ENCODE measurements around the gene PNMA6A. TPM values are rescaled to one million over a fixed set of nuclear protein-coding genes. Genes with fewer than 3 reads are reported as not detected.
A peak's percentile ranks its signal among the peaks of the same experiment; 100 is the strongest.
"Not testable (repeated sequence)": the region's sequence is repeated elsewhere in the genome, so short reads cannot be mapped to it uniquely, and the experiment has no call there.

PNMA6A gene
- 1.7 TPM for total RNA-seq
- polyA plus RNA-seq: 0.72 TPM

DNA sequence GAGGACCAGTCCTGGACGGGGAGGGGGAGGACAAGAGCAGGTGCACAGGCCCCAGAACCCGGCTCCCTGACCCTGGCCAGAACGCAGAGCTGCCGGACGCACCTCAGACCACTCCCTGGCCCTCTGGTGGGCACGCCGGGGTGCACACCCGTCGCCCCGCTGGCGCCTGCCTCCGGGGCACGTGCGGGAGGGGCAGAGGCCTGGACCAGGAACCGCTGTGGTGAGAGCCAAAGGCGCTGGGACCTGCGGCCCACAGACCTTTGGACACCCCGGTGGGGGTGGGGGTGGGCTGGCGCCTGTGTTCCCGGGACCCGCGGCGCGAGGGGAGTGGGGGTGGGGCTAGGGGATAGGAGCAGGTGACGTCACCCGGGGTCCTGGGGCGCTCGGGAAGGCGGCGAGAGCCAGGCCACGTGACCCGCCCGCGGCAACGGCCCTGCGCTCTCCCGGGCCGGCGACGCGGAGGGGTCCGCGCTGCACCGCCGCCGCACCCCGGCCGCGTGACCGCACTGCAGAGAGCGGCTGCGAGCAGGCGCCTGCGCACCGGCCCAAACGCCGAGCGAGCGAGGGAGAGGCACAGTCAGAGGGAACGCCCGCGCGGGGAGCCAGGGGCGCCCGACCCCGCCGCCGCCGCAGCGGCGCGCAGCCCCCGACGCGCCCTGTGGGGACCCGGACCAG lies at the start of gene PNMA6A:
PNMA6A (plus strand) TSS at position 546 of the 675 bp plus-strand sequence. CDS start 609 bp downstream, outside the sequence.
- H3K27ac ChIP-seq (ENCODE audit: low read depth); H3K36me3 ChIP-seq (ENCODE audit: insufficient read depth); H3K4me1 ChIP-seq (ENCODE audit: insufficient read depth); DNase-seq (ENCODE audit: extremely low spot score); H3K4me3 ChIP-seq (ENCODE audit: low read depth, low read length): not testable (repeated sequence)
- WGBS: no CpG with 5 or more reads among the region's 76 CpGs

DNA sequence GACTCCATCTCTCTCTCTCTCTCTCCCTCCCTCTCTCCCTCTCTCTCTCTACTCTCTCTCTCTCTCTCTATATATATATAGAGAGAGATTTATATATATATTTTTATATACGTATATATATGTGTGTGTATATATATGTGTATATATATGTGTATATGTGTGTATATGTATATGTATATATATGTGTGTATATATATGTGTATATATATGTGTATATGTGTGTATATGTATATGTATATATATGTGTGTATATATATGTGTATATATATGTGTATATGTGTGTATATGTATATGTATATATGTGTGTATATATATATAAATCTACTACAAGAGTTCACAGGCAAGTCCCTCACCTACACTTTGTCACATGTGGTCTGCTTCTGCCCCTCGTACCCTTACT lies 45.8 kb upstream of the PNMA6A start:
- H3K4me3 ChIP-seq (ENCODE audit: low read depth, low read length); H3K27ac ChIP-seq (ENCODE audit: low read depth); DNase-seq (ENCODE audit: extremely low spot score); H3K4me1 ChIP-seq (ENCODE audit: insufficient read depth); H3K36me3 ChIP-seq (ENCODE audit: insufficient read depth): not testable (repeated sequence)
- 89% methylated on average over 2 of the region's 2 CpGs for WGBS

DNA sequence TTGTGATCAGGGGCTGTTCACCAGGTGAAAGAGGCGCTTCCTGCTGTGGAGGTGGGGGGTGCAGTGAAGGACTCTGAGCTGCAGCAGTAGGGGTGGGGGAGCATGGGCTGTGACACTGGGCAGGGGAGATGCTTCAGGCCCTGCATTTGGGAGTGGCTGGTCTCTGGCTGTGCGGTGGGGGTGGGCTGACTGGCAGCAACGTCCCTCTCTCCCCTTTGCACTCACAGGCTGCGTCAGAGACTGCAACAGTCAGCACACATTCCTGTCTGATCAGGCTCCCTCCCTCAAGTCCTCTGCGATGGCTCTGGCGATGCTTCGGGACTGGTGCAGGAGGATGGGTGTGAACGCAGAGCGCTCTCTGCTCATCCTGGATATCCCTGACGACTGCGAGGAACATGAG lies 43.8 kb upstream of the PNMA6A start:
- not testable (repeated sequence) for H3K4me1 ChIP-seq (ENCODE audit: insufficient read depth); DNase-seq (ENCODE audit: extremely low spot score)
- 51% methylated on average over 8 of the region's 11 CpGs for WGBS

DNA sequence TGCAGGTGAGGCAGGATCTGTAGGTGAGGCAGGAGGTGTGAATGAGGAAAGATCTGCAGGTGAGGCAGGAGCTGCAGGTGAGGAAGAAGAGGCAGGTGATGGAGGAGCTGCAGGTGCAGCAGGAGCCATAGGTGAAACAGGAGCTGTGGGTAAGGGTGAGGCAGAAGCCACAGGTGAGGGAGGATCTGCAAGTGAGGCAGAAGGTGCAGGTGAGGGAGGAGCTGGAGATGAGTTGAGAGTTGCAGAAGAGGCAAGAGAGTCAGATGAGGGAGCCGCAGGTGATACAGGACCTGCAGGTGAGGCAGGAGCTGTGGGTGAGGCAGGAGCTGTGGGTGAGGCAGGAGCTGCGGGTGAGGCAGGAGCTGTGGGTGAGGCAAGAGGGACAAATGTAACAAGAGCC lies 43.1 kb upstream of the PNMA6A start:
- DNase-seq (ENCODE audit: extremely low spot score): no peak
- Histone ChIP-seq H3K36me3 (ENCODE audit: insufficient read depth) (no peaks in the 10 kb centered on the region), H3K27ac (ENCODE audit: low read depth) (no peak overlapping the region), H3K4me1 (ENCODE audit: insufficient read depth) (no peaks in the 10 kb centered on the region), H3K4me3 (ENCODE audit: low read depth, low read length) (no peak overlapping the region)
- WGBS: 81% methylated on average over 2 of the region's 2 CpGs

More for the DNA sequence above, 43.8 kb upstream of the PNMA6A start:
- not testable (repeated sequence) for H3K4me3 ChIP-seq (ENCODE audit: low read depth, low read length); H3K27ac ChIP-seq (ENCODE audit: low read depth); H3K36me3 ChIP-seq (ENCODE audit: insufficient read depth)

DNA sequence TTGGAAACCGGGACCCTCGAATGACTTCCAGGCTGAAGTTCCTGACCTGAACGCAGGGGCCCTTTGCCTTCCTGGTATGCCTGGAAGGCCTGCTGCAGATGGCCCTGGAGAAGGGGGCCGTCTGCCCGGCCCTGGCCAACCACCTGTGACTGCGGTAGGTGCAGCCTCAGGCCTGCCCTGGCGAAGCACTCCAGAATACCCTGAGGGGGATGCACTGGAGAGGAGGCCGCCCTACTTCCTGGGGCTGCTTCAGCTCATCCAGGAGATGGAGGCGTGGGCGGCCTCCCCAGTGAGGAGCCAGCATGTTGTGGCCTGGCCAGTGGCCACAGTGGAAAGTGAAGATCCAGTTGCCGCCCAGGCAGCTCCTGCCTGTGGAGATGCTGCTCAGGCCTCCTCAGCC lies 42.4 kb upstream of the PNMA6A start:
- no peaks in the 10 kb centered on the region for H3K4me1 ChIP-seq (ENCODE audit: insufficient read depth)
- DNase-seq (ENCODE audit: extremely low spot score): no peak
- no peak overlapping the region for H3K27ac ChIP-seq (ENCODE audit: low read depth)
- H3K4me3 ChIP-seq (ENCODE audit: low read depth, low read length): no peak overlapping the region
- no peaks in the 10 kb centered on the region for H3K36me3 ChIP-seq (ENCODE audit: insufficient read depth)
- 83% methylated on average over 11 of the region's 11 CpGs for WGBS

DNA sequence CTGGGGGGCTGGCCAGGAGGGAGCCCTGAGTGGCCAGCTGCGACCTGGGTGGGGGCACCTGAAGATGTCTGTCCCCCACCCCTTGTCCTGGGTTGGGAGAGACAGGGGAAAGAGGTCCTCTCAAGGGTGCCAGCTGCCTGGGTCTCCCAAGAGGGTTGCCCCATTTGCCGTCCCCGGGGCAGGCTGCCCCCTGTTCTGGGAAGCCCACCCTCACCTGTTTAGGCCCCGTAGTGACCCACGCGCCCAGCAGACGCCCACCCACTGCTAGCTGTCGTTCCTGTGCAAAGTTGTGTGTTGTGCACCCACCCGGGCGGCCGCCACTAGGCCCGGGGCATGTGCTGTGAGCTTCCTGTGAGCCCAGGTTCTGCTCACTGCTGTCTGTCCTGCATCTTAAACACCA lies 41.5 kb upstream of the PNMA6A start:
- no peak overlapping the region for H3K27ac ChIP-seq (ENCODE audit: low read depth)
- no peaks in the 10 kb centered on the region for H3K36me3 ChIP-seq (ENCODE audit: insufficient read depth)
- DNase-seq (ENCODE audit: extremely low spot score): no peak
- no peaks in the 10 kb centered on the region for H3K4me1 ChIP-seq (ENCODE audit: insufficient read depth)
- H3K4me3 ChIP-seq (ENCODE audit: low read depth, low read length): no peak overlapping the region
- WGBS: 92% methylated on average over 12 of the region's 12 CpGs

DNA sequence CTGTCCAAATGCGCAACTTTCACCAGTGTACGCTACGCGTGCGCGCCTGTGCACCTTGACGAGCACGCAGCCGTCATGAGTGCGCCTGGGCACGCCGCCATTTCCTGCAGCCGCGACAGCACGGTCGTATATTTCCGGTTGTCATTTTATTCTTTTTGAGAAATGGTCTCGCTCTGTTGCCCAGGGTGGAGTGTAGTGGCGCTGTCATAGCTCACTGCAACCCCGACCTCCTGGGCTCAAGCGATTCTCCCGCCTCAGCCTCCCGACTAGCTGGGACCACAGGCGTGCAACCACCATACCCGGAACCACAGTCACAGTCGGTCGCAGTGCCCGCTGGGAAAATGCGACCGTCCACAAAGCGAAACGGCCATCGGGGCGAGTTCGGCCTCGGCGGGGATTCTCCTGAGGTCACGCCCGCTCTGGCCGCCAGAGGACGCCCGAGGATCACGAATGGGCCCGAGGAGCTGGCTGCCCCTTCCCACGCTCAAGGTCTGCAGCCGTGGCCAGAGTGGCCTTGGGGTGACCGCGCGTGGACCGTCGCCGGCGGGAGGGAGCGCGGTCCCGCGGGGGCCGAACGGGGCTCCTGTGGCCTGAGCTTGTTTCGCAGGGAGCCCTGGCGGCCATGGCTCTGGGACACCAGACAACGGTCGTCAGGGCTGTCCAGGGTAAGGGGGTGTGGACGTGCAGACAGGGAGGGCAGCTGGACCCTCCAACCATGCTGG lies 39.7 kb upstream of the PNMA6A start:
- H3K27ac ChIP-seq (ENCODE audit: low read depth): no peak overlapping the region
- no peaks in the 10 kb centered on the region for H3K36me3 ChIP-seq (ENCODE audit: insufficient read depth)
- H3K4me3 ChIP-seq (ENCODE audit: low read depth, low read length): peak overlapping the region; percentile 20
- whole genome bisulfite sequencing: 21% methylated on average over 64 of the region's 64 CpGs
- no peak for DNase-seq (ENCODE audit: extremely low spot score)
- H3K4me1 ChIP-seq (ENCODE audit: insufficient read depth): no peaks in the 10 kb centered on the region

DNA sequence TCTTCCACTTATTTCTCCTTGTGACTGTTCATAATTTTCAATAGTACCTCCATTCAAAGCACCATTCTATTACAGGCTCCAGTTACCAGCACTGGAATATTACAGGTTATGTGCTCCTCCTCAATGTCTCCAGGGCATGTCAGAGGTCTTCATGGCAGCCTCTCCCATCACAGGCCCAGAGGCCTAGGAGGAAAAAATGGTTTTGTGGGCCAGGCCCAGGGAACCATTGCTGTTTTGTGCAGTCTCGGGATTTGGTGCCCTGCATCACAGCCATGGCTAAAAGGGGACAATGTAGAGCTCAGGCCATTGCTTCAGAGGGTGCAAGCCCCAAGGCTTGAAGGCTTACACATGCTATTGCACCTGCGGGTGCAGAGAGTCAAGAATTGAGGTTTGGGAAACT lies 23.2 kb upstream of the PNMA6A start:
- no peak overlapping the region for H3K27ac ChIP-seq (ENCODE audit: low read depth)
- H3K36me3 ChIP-seq (ENCODE audit: insufficient read depth): no peaks in the 10 kb centered on the region
- 98% methylated on average over 2 of the region's 2 CpGs for WGBS
- no peak for DNase-seq (ENCODE audit: extremely low spot score)
- H3K4me3 ChIP-seq (ENCODE audit: low read depth, low read length): no peak overlapping the region
- no peaks in the 10 kb centered on the region for H3K4me1 ChIP-seq (ENCODE audit: insufficient read depth)

DNA sequence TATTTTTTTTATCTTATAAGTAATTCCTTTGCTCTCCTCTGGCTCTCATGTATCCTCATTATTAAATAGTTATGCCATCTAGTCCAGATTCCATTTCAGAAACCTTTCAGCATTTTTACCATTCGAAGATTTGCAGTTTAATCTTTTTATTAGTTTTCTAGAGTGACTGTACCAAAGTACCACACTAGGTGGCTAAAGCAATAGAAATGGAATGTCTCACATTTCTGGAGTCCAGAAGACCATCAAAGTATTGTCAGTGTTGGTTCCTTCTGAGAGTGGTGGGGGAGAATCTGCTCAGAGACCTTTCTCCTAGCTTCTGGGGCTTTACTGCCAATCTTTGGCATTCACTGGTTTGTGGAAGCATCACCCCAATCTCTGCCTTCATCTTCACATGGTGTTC lies 19.7 kb upstream of the PNMA6A start:
- Histone ChIP-seq H3K36me3 (ENCODE audit: insufficient read depth) (no peaks in the 10 kb centered on the region), H3K27ac (ENCODE audit: low read depth) (no peak overlapping the region), H3K4me3 (ENCODE audit: low read depth, low read length) (no peak overlapping the region), H3K4me1 (ENCODE audit: insufficient read depth) (no peaks in the 10 kb centered on the region)
- 75% methylated on average over 1 of the region's 1 CpG for WGBS
- DNase-seq (ENCODE audit: extremely low spot score): no peak

DNA sequence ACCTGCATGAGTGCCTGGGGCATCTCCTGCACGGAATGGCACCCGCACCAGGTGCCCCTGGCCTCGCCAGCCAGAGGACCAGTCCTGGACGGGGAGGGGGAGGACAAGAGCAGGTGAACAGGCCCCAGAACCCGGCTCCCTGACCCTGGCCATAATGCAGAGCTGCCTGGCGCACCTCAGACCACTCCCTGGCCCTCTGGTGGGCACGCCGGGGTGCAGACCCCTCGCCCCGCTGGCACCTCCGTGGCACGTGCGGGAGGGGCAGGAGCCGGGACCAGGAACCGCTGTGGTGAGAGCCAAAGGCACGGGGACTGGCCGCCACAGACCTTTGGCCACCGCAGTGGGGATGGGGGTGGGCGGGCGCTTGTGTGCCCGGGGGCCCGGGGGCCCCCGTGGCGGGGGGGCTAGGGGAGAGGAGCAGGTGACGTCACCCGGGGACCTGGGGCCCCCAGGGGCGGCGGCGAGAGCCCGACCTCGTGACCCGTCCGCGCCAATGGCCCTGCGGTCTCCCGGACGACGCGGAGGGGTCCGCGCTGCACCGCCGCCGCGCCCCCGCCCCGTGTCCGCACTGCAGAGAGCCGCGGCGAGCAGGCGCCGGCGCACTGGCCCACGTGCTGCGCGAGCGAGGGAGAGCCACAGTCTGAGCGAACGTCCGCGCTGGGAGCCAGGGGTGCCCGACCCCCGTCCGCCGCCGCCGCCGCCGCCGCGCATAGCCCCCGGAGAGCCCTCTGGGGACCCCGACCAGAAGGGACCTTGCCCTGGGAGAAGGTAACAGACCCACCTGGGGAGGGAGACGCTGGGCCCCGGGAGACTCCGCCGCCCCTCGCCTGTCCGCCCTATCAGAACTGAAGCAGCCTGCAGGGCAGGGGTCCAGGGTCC lies 16.1 kb upstream of the PNMA6A start, which contains the start of gene PNMA3:
PNMA3 (plus strand) TSS at position 600 of the 879 bp plus-strand sequence. CDS start 586 bp downstream, outside the sequence.
- no peak within 1 kb of the TSS for H3K27ac ChIP-seq (ENCODE audit: low read depth)
- no peaks in the 10 kb centered on the region for H3K36me3 ChIP-seq (ENCODE audit: insufficient read depth)
- 8% methylated on average over 66 of the region's 80 CpGs for WGBS
- no peak for DNase-seq (ENCODE audit: extremely low spot score)
- H3K4me1 ChIP-seq (ENCODE audit: insufficient read depth): no peaks in the 10 kb centered on the region
- H3K4me3 ChIP-seq (ENCODE audit: low read depth, low read length): peak within 1 kb of the TSS; percentile 22

DNA sequence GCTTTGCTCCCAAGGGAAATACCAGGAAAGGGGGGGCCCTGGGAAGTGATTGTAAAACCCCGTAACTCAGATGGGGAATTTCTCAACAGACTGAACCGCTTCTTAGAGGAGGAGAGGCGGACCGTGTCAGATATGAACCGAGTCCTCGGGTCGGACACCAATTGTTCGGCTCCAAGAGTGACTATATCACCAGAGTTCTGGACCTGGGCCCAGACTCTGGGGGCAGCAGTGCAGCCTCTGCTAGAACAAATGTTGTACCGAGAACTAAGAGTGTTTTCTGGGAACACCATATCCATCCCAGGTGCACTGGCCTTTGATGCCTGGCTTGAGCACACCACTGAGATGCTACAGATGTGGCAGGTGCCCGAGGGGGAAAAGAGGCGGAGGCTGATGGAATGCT lies 15.0 kb upstream of the PNMA6A start:
- Histone ChIP-seq H3K4me3 (ENCODE audit: low read depth, low read length) (no peak overlapping the region), H3K27ac (ENCODE audit: low read depth) (no peak overlapping the region), H3K36me3 (ENCODE audit: insufficient read depth) (no peaks in the 10 kb centered on the region), H3K4me1 (ENCODE audit: insufficient read depth) (no peaks in the 10 kb centered on the region)
- WGBS: 47% methylated on average over 11 of the region's 11 CpGs
- DNase-seq (ENCODE audit: extremely low spot score): no peak

DNA sequence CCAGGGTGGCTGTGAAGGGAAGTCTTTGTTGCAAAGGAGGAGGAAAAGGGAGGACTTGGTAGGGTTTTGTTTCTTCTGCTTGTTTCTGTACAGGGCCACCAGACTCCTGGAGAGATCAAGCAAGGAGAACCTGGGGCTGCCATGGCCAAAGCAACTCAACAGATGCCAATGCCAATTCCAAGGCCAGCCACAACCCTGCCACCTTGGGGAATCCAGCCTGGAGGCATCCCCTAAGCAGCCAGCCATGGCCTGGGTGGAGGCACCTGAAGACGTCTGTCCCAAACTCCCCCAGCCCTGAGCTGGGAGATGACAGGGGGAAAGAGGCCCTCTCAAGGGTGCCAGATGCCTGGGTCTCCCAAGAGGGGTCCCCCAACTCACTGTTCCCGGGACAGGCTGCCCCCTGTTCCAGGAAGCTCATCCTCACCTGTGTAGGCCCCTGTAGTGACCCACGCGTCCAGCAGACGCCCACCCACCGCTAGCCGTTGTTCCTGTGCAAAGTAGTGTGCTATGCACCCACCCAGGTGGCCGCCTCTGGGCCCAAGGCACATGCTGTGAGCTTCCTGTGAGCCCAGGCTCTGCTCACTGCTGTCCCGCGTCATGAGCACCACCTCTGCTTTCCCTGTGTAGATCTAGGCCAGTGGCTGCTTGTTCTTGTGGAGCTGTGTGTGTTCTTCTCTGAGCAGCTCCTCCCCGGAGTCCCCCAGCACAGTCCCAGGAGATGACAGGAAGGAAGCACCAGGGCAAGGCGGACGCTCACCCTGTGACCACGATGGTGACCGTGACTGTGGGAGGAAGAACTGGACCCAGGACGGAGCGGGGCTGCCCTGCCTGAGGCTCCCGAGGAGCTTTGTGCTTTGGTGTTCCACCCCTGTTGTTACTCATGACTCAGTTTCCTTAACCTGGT lies 12.8 kb upstream of the PNMA6A start:
- DNase-seq (ENCODE audit: extremely low spot score): no peak
- H3K4me3 ChIP-seq (ENCODE audit: low read depth, low read length): no peak overlapping the region
- no peak overlapping the region for H3K27ac ChIP-seq (ENCODE audit: low read depth)
- WGBS: 94% methylated on average over 18 of the region's 18 CpGs
- H3K36me3 ChIP-seq (ENCODE audit: insufficient read depth): no peaks in the 10 kb centered on the region
- no peaks in the 10 kb centered on the region for H3K4me1 ChIP-seq (ENCODE audit: insufficient read depth)

DNA sequence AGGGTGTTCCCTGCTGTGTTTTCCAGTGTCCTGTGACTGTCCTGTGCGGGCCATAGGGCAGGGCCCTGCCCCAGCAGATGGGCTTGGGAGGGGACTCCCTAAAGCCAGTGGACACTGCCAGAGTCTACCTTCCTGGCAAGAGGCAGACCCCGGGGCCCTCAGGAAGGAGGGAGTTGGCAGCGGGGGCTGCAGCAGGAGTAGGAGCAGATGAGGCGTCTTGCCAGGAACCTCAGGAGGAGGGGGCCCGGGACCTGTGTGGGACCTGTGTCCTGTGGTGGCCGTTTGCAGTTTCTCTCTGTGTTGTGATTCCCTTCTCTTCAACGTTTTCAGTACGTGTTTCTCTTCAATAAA lies 12.2 kb upstream of the PNMA6A start:
- Histone ChIP-seq H3K27ac (ENCODE audit: low read depth) (no peak overlapping the region), H3K4me1 (ENCODE audit: insufficient read depth) (no peaks in the 10 kb centered on the region), H3K36me3 (ENCODE audit: insufficient read depth) (no peaks in the 10 kb centered on the region), H3K4me3 (ENCODE audit: low read depth, low read length) (no peak overlapping the region)
- no peak for DNase-seq (ENCODE audit: extremely low spot score)
- WGBS: 71% methylated on average over 8 of the region's 8 CpGs
